Keratinocyte (primary cell): ENCODE data around the gene CASP9. TPM values are rescaled to one million over a fixed set of nuclear protein-coding genes. Genes with fewer than 3 reads are reported as not detected.

Experiments used
- DNase-seq: peaks from one replicate; pipeline ENCODE4 v3.0.0-alpha.2; 2011; ENCODE audit warnings: low read depth, missing footprints, low spot score
- FAIRE-seq: peaks from 2 replicates; lab custom pipeline; 2011; peaks lifted over from hg19 to GRCh38; lab: Jason Lieb, UNC
- H2AFZ ChIP-seq: 2 replicates; pipeline ENCODE4 v1.6.0; 2012; ENCODE audit warnings: low read length, control low read depth, inconsistent platforms; ENCODE audit not compliant: control insufficient read depth
- H3K27ac ChIP-seq: 2 replicates; pipeline ENCODE4 v1.5.1; 2011; ENCODE audit warnings: low read length; ENCODE audit not compliant: control insufficient read depth, insufficient read depth
- H3K27me3 ChIP-seq: 3 replicates; pipeline ENCODE4 v1.6.0; 2011; ENCODE audit warnings: low read length; ENCODE audit not compliant: control insufficient read depth, insufficient read depth; ENCODE audit errors: extremely low read depth
- H3K36me3 ChIP-seq, 2 experiments: 2 replicates in 1 of 2; 3 replicates in 1 of 2; pipeline ENCODE4 v1.5.1; 2011; ENCODE audit warnings: low read length in 2 of 2, mild to moderate bottlenecking in 1 of 2; ENCODE audit not compliant: control insufficient read depth in 2 of 2, insufficient read depth in 2 of 2; ENCODE audit errors: extremely low read depth in 1 of 2
- H3K4me1 ChIP-seq: 3 replicates; pipeline ENCODE4 v1.5.1; 2011; ENCODE audit warnings: low read length; ENCODE audit not compliant: control insufficient read depth, insufficient read depth; ENCODE audit errors: extremely low read depth
- H3K4me2 ChIP-seq: 3 replicates; pipeline ENCODE4 v1.6.0; 2011; ENCODE audit warnings: low read depth, low read length; ENCODE audit not compliant: control insufficient read depth, insufficient read depth; ENCODE audit errors: extremely low read depth
- H3K4me3 ChIP-seq, 3 experiments: fragments of 200-600 bp in 1 of 3; sonication (generic) in 1 of 3; 2 replicates in 2 of 3; 3 replicates in 1 of 3; pipeline ENCODE4 v1.5.1; 2011 to 2016; ENCODE audit warnings: low read length in 3 of 3, mild to moderate bottlenecking in 3 of 3, control low read depth in 2 of 3, inconsistent platforms in 1 of 3, low read depth in 1 of 3, mixed read lengths in 1 of 3, mixed run types in 1 of 3, moderate library complexity in 1 of 3; ENCODE audit not compliant: control insufficient read depth in 2 of 3, insufficient read depth in 2 of 3; ENCODE audit errors: extremely low read depth in 1 of 3
- H3K79me2 ChIP-seq: 2 replicates; pipeline ENCODE4 v1.6.0; 2012; ENCODE audit warnings: low read length; ENCODE audit not compliant: control insufficient read depth, insufficient read depth
- H3K9ac ChIP-seq: 3 replicates; pipeline ENCODE4 v1.6.0; 2011; ENCODE audit warnings: low read length; ENCODE audit not compliant: control insufficient read depth, insufficient read depth; ENCODE audit errors: extremely low read depth
- H3K9me1 ChIP-seq: 3 replicates; pipeline ENCODE4 v1.6.0; 2011; ENCODE audit warnings: low read length; ENCODE audit not compliant: control insufficient read depth, insufficient read depth; ENCODE audit errors: extremely low read depth
- H3K9me3 ChIP-seq: 2 replicates; pipeline ENCODE4 v1.5.1; 2012; ENCODE audit warnings: low read depth, low read length; ENCODE audit not compliant: control insufficient read depth
- H4K20me1 ChIP-seq: 3 replicates; pipeline ENCODE4 v1.6.0; 2011; ENCODE audit warnings: low read length; ENCODE audit not compliant: control insufficient read depth, insufficient read depth; ENCODE audit errors: extremely low read depth
- CTCF ChIP-seq, 3 experiments: IDR thresholded peaks in 1 of 3; conservative IDR thresholded peaks in 1 of 3; optimal IDR thresholded peaks in 1 of 3; 2 replicates in 2 of 3; 3 replicates in 1 of 3; pipeline versions ENCODE3 to v1.5.1; 2011; ENCODE audit warnings: low read length in 3 of 3, mild to moderate bottlenecking in 3 of 3, moderate library complexity in 2 of 3, control low read depth in 1 of 3, inconsistent platforms in 1 of 3; ENCODE audit not compliant: insufficient read depth in 2 of 3; ENCODE audit errors: extremely low read depth in 1 of 3
- EZH2 ChIP-seq: IDR thresholded peaks from one replicate; pipeline ENCODE4 v1.6.1; 2012; ENCODE audit warnings: inconsistent platforms, mild to moderate bottlenecking, low read length, moderate library complexity
- dilution Hi-C: fragments of 300-500 bp; cut with MboI; formaldehyde crosslinking; loops from one replicate; pipeline ENCODE4 v1.7.0; 2020; ENCODE audit warnings: low sequenced_read_pairs; ENCODE audit not compliant: extremely low pct_ligation_motif_present
- polyA plus RNA-seq, 5 experiments: library from polyadenylated mRNA; depleted of rRNA in 3 of 5; stranded (reverse) in 3 of 5; stranded (forward) in 1 of 5; unstranded in 1 of 5; fragments of >200 nt; gene quantifications; 1 replicate in 1 of 5; 2 replicates in 3 of 5; 3 replicates in 1 of 5; pipeline versions ENCODE4 v1.2.1 to v1.2.3, GENCODE V29; 2011 to 2012; ENCODE audit warnings: missing spikeins in 2 of 5, low read depth in 1 of 5, low replicate concordance in 1 of 5

CASP9 gene
- polyA plus RNA-seq, 1 donor (not counting 4 experiments of a cell fraction or from before 2014, with no cell fraction given): 4.4 TPM

- Histone ChIP-seq H3K4me1 (no peaks in the 10 kb centered on the region), H3K4me3 (no peak overlapping the region), H4K20me1 (no peaks in the 10 kb centered on the region), H3K9me1 (no peaks in the 10 kb centered on the region), H3K27ac (no peak overlapping the region), H3K36me3 (no peaks in the 10 kb centered on the region), H2AFZ (no peak overlapping the region), H3K4me2 (no peak overlapping the region), H3K27me3 (no peaks in the 10 kb centered on the region), H3K79me2 (no peaks in the 10 kb centered on the region), H3K9ac (no peak overlapping the region), H3K9me3 (no peaks in the 10 kb centered on the region)
- no peak for FAIRE-seq
- TF ChIP-seq EZH2 (no peak), CTCF (optimal IDR thresholded peaks at IDR 0.05 in 1 of 3, IDR thresholded peaks at IDR 0.05 in 1 of 3, conservative IDR thresholded peaks at IDR 0.05 in 1 of 3; ENCODE audit: extremely low read depth in 1 of 3, insufficient read depth in 2 of 3, low read length in 3 of 3) (no peak)
- dilution Hi-C loops: no loop called here
- no peak for DNase-seq
These were observed 66.4 kb downstream of the CASP9 start for GRCh38 chr1:15457585-15457984.

GRCh38 chr1:15456313-15456954 lies 67.6 kb downstream of the CASP9 start, which contains the start of gene CELA2A:
TSS of gene CELA2A (plus strand) at chr1:15456732. CDS start at chr1:15456754, 22 bp downstream.
- Histone ChIP-seq H3K36me3 (no peaks in the 10 kb centered on the region), H3K27ac (no peak within 1 kb of the TSS), H3K4me2 (no peak within 1 kb of the TSS), H3K27me3 (no peaks in the 10 kb centered on the region), H3K9me1 (no peaks in the 10 kb centered on the region), H3K4me3 (no peak within 1 kb of the TSS), H3K9me3 (no peaks in the 10 kb centered on the region), H2AFZ (no peak within 1 kb of the TSS), H3K79me2 (no peaks in the 10 kb centered on the region), H3K4me1 (no peaks in the 10 kb centered on the region), H3K9ac (no peak within 1 kb of the TSS), H4K20me1 (no peaks in the 10 kb centered on the region)
- no peak for FAIRE-seq
- TF ChIP-seq CTCF (optimal IDR thresholded peaks at IDR 0.05 in 1 of 3, IDR thresholded peaks at IDR 0.05 in 1 of 3, conservative IDR thresholded peaks at IDR 0.05 in 1 of 3; ENCODE audit: extremely low read depth in 1 of 3, insufficient read depth in 2 of 3, low read length in 3 of 3): no peak
- no peak for TF ChIP-seq EZH2
- dilution Hi-C loops: no loop called here
- DNase-seq: no peak
